K562 (cell line): ENCODE results near the gene SMAD3. TPM values are rescaled to one million over a fixed set of nuclear protein-coding genes. Genes with fewer than 3 reads are reported as not detected.
A peak's percentile ranks its signal among the peaks of the same experiment; 100 is the strongest.

Experiments
- ARHGAP35 ChIP-seq: fragments of 450-650 bp; IDR thresholded peaks from 2 replicates; pipeline ENCODE4 v1.6.1; 2018; ENCODE audit not compliant: partially characterized antibody
- BRF1 ChIP-seq: IDR thresholded peaks from 3 replicates; pipeline ENCODE4 v1.6.1; 2011; ENCODE audit warnings: borderline replicate concordance, mild to moderate bottlenecking; ENCODE audit not compliant: insufficient read length; ENCODE audit errors: extremely low read depth
- CCNT2 ChIP-seq: IDR thresholded peaks from 2 replicates; pipeline ENCODE4 v1.6.1; 2011; ENCODE audit warnings: borderline replicate concordance, low read depth, mild to moderate bottlenecking, moderate library complexity, mixed read lengths, low read length; ENCODE audit not compliant: insufficient read length; ENCODE audit errors: extremely low read depth
- DPF2 ChIP-seq: fragments of 450-650 bp; IDR thresholded peaks from 2 replicates; pipeline ENCODE4 v1.6.1; 2016
- ELF2 ChIP-seq: fragments of 250-450 bp; sonication (Bioruptor Pico); IDR thresholded peaks from 2 replicates; pipeline ENCODE4 v1.5.0; 2021; ENCODE audit warnings: mild to moderate bottlenecking
- FOXJ2 ChIP-seq: fragments of 200-800 bp; sonication (Bioruptor generic); IDR thresholded peaks from 2 replicates; pipeline ENCODE4 v1.6.1; 2016; ENCODE audit warnings: missing genetic modification characterization, missing compliant biosample characterization
- HEY1 ChIP-seq: fragments of 250-450 bp; sonication (Bioruptor Pico); IDR thresholded peaks from 2 replicates; pipeline ENCODE4 v1.5.0; 2020; ENCODE audit warnings: mild to moderate bottlenecking, moderate library complexity, borderline replicate concordance
- HNRNPK ChIP-seq: fragments of 200-400 bp; formaldehyde crosslinking; IDR thresholded peaks from one replicate; pipeline ENCODE4 v1.6.1; 2018; ENCODE audit warnings: mild to moderate bottlenecking, low read depth, low read length; ENCODE audit not compliant: poor library complexity, severe bottlenecking
- HNRNPLL ChIP-seq: fragments of 200-400 bp; formaldehyde crosslinking; IDR thresholded peaks from 2 replicates; pipeline ENCODE4 v1.6.1; 2017; ENCODE audit warnings: low read length, low read depth, mild to moderate bottlenecking; ENCODE audit not compliant: poor library complexity, severe bottlenecking
- NCOA6 ChIP-seq: fragments of 450-650 bp; IDR thresholded peaks from 2 replicates; pipeline ENCODE4 v1.6.1; 2017; ENCODE audit warnings: mild to moderate bottlenecking
- NFXL1 ChIP-seq: fragments of 450-650 bp; formaldehyde crosslinking; IDR thresholded peaks from 2 replicates; pipeline ENCODE4 v1.4.0; 2021; ENCODE audit warnings: mild to moderate bottlenecking
- NFYB ChIP-seq: IDR thresholded peaks from 2 replicates; pipeline ENCODE4 v1.6.1; 2011; ENCODE audit warnings: mild to moderate bottlenecking, moderate library complexity; ENCODE audit not compliant: insufficient read length; ENCODE audit errors: extremely low read depth
- NR2C2 ChIP-seq, 2 experiments: fragments of 200-800 bp in 1 of 2; sonication (Bioruptor generic) in 1 of 2; sonication (generic) in 1 of 2; formaldehyde crosslinking in 1 of 2; IDR thresholded peaks; 2 replicates each; pipeline versions ENCODE4 v1.6.1 to v1.8.0; 2016 to 2022; ENCODE audit warnings: mild to moderate bottlenecking in 1 of 2, missing compliant biosample characterization in 1 of 2, missing genetic modification characterization in 1 of 2, missing genetic modification reagents in 1 of 2
- PHB ChIP-seq: fragments of 250-450 bp; sonication (Bioruptor Pico); IDR thresholded peaks from 2 replicates; pipeline ENCODE4 v1.5.0; 2021
- POLR2A ChIP-seq: fragments of 450-650 bp; conservative IDR thresholded peaks from 2 replicates; pipeline ENCODE4 v1.6.1; 2016
- POLR2B ChIP-seq: fragments of 450-650 bp; IDR thresholded peaks from 2 replicates; pipeline ENCODE4 v1.6.1; 2018; ENCODE audit warnings: low read depth; ENCODE audit not compliant: partially characterized antibody
- PYGO2 ChIP-seq: fragments of 450-650 bp; IDR thresholded peaks from 2 replicates; pipeline ENCODE4 v1.6.1; 2016; ENCODE audit warnings: mild to moderate bottlenecking, missing genetic modification characterization, moderate library complexity, missing compliant biosample characterization
- SETDB1 ChIP-seq: IDR thresholded peaks from one replicate; pipeline ENCODE4 v1.6.1; 2012; ENCODE audit warnings: low read length, control low read depth, inconsistent platforms
- ZBED1 ChIP-seq: IDR thresholded peaks from 2 replicates; pipeline ENCODE4 v1.6.1; 2014
- ZBTB7A ChIP-seq: IDR thresholded peaks from 2 replicates; pipeline ENCODE4 v1.6.1; 2011; ENCODE audit warnings: low read depth, mild to moderate bottlenecking, low read length, moderate library complexity, borderline replicate concordance; ENCODE audit not compliant: control insufficient read depth
- ZNF143 ChIP-seq: sonication (generic); formaldehyde crosslinking; IDR thresholded peaks from 2 replicates; pipeline ENCODE4 v1.9.0; 2022; ENCODE audit warnings: mild to moderate bottlenecking, missing genetic modification reagents
- ZNF311 ChIP-seq: fragments of 250-450 bp; sonication (Bioruptor Pico); IDR thresholded peaks from 2 replicates; pipeline ENCODE4 v1.4.0; 2020; ENCODE audit warnings: mild to moderate bottlenecking, moderate library complexity
- ZNF408 ChIP-seq: fragments of 250-450 bp; sonication (Bioruptor Pico); IDR thresholded peaks from 2 replicates; pipeline ENCODE4 v1.4.0; 2020; ENCODE audit warnings: low read depth, mild to moderate bottlenecking, moderate library complexity
- ZNF444 ChIP-seq: fragments of 250-450 bp; sonication (Bioruptor Pico); IDR thresholded peaks from 2 replicates; pipeline ENCODE4 v1.4.0; 2020; ENCODE audit warnings: mild to moderate bottlenecking, moderate library complexity
- polyA plus RNA-seq, 8 experiments: library from polyadenylated mRNA; depleted of rRNA in 4 of 8; stranded (reverse) in 5 of 8; unstranded in 3 of 8; fragments of >200 nt; fragmentation: Nextera tagmentation in 2 of 8; fragmentation: Illumina TruSeq in 1 of 8; extraction: Ambion mirVana in 2 of 8; extraction: Trizol in 1 of 8; gene quantifications; 2 replicates each; pipeline versions ENCODE4 v1.2.1 to v1.2.3, GENCODE V29; 2011 to 2014; ENCODE audit warnings: inconsistent platforms in 1 of 8, missing spikeins in 1 of 8
- total RNA-seq, 7 experiments: library from RNA; depleted of rRNA in 6 of 7; stranded (reverse); fragments of >200 nt in 6 of 7; fragmentation: Illumina TruSeq in 2 of 7; extraction: Trizol in 2 of 7; gene quantifications; 2 replicates each; pipeline versions ENCODE4 v1.2.1 to v1.2.3, GENCODE V29; 2011 to 2021; ENCODE audit warnings: low replicate concordance in 1 of 7
- TF ChIP-seq, protein P1 (sequence below): fragments of 450-650 bp; formaldehyde crosslinking; IDR thresholded peaks from 2 replicates; pipeline ENCODE4 v1.4.0; 2022; ENCODE audit warnings: missing genetic modification characterization
- TF ChIP-seq, protein P2 (sequence below): sonication (generic); formaldehyde crosslinking; IDR thresholded peaks from 2 replicates; pipeline ENCODE4 v1.8.0; 2023; ENCODE audit warnings: mild to moderate bottlenecking, missing genetic modification reagents
- TF ChIP-seq, protein P3 (sequence below): fragments of 450-650 bp; formaldehyde crosslinking; IDR thresholded peaks from 2 replicates; pipeline ENCODE4 v1.4.0; 2020; ENCODE audit warnings: mild to moderate bottlenecking

Gene SMAD3
- total and polyA plus RNA-seq, 9 of the 15 experiments (the other 6 are each of a cell fraction or from before 2014, with no cell fraction given): 4.3 to 39.2 (median 11.1) TPM

DNA sequence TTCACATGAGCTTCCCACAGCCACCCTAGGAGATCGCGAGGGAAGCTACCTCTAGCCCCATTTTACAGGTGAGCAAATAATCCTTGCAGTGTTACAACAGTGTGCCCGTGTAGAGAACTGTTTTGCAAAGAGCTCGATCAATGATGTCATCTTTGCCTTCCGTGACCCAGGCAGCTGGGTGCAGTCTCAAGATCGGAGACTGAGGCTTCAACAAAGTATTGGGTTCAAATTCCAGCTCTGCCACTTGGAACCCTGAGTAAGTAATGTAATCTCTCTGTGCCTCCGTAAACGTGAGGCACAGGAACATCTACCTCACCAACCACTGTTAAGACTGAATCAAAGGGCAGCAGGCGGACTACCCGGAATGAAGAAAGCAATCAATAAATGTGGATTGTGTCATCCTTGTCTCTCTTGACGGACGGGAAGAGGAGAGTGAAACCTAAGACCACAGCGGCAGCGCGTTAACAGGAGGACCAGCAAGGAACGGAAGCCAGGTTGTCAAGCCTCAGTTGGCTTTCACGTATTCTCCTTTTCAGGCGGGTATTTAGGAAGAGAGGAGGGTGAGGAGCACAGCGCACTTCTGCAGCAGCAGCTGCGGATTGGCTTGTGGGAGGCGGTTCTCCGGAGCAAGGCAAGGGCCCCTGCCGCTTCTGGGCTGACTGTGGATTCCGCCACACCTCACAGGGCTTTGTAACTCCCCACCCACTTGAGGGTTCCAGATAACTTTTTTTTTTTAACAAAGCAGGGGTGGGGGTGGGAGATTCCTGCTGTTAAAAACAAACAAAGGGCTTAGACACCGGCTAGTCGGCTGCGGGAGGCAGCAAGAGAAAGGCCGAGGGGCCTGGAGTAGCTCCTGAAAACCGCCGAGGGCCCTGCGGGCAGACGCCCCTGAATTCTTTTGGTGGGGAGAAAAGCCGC lies 1.5 kb upstream of the SMAD3 start (continued):
- TF ChIP-seq PHB (CRISPR knock-in tag): no peak
- TF ChIP-seq SETDB1: no peak
- no peak for TF ChIP-seq HNRNPLL
- no peak for TF ChIP-seq PYGO2 (tag)
- TF ChIP-seq DPF2: peak; percentile 39; the same call in 1 of the 2 replicates
- no peak for TF ChIP-seq ZNF143 (CRISPR knock-in tag)
- TF ChIP-seq POLR2A: peak; percentile 81
- TF ChIP-seq HNRNPK: no peak
- TF ChIP-seq, protein P1, sequence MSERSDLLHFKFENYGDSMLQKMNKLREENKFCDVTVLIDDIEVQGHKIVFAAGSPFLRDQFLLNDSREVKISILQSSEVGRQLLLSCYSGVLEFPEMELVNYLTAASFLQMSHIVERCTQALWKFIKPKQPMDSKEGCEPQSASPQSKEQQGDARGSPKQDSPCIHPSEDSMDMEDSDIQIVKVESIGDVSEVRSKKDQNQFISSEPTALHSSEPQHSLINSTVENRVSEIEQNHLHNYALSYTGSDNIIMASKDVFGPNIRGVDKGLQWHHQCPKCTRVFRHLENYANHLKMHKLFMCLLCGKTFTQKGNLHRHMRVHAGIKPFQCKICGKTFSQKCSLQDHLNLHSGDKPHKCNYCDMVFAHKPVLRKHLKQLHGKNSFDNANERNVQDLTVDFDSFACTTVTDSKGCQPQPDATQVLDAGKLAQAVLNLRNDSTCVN: no peak
- no peak for TF ChIP-seq FOXJ2 (tag)
- TF ChIP-seq, protein P2, sequence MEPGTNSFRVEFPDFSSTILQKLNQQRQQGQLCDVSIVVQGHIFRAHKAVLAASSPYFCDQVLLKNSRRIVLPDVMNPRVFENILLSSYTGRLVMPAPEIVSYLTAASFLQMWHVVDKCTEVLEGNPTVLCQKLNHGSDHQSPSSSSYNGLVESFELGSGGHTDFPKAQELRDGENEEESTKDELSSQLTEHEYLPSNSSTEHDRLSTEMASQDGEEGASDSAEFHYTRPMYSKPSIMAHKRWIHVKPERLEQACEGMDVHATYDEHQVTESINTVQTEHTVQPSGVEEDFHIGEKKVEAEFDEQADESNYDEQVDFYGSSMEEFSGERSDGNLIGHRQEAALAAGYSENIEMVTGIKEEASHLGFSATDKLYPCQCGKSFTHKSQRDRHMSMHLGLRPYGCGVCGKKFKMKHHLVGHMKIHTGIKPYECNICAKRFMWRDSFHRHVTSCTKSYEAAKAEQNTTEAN: no peak
- TF ChIP-seq, protein P3, sequence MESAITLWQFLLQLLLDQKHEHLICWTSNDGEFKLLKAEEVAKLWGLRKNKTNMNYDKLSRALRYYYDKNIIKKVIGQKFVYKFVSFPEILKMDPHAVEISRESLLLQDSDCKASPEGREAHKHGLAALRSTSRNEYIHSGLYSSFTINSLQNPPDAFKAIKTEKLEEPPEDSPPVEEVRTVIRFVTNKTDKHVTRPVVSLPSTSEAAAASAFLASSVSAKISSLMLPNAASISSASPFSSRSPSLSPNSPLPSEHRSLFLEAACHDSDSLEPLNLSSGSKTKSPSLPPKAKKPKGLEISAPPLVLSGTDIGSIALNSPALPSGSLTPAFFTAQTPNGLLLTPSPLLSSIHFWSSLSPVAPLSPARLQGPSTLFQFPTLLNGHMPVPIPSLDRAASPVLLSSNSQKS: no peak
- no peak for TF ChIP-seq ZNF311 (CRISPR knock-in tag)
- no peak; the same call in 1 of the 2 replicates for TF ChIP-seq ZBTB7A
- TF ChIP-seq ZNF444 (CRISPR knock-in tag): no peak
- TF ChIP-seq NFYB: no peak
- TF ChIP-seq NR2C2 (CRISPR knock-in tag; IDR thresholded peaks at IDR 0.05): no peak
- TF ChIP-seq NR2C2 (tag; IDR thresholded peaks at IDR 0.05): no peak
- no peak for TF ChIP-seq ZNF408 (CRISPR knock-in tag)
- no peak for TF ChIP-seq ELF2 (CRISPR knock-in tag)
- TF ChIP-seq NFXL1 (CRISPR knock-in tag): no peak
- TF ChIP-seq HEY1: no peak
- TF ChIP-seq CCNT2: peak; percentile 23
- peak; percentile 68 for TF ChIP-seq POLR2B
- no peak for TF ChIP-seq NCOA6
- TF ChIP-seq ZBED1: no peak
- TF ChIP-seq ARHGAP35: no peak
- TF ChIP-seq BRF1: no peak
